ENCODE measurements around the gene MGAT5B. TPM values are rescaled to one million over a fixed set of nuclear protein-coding genes. Genes with fewer than 3 reads are reported as not detected.

MGAT5B gene
- total and polyA plus RNA-seq, 4 donors: 0.28 to 0.67 (median 0.46) TPM

DNA sequence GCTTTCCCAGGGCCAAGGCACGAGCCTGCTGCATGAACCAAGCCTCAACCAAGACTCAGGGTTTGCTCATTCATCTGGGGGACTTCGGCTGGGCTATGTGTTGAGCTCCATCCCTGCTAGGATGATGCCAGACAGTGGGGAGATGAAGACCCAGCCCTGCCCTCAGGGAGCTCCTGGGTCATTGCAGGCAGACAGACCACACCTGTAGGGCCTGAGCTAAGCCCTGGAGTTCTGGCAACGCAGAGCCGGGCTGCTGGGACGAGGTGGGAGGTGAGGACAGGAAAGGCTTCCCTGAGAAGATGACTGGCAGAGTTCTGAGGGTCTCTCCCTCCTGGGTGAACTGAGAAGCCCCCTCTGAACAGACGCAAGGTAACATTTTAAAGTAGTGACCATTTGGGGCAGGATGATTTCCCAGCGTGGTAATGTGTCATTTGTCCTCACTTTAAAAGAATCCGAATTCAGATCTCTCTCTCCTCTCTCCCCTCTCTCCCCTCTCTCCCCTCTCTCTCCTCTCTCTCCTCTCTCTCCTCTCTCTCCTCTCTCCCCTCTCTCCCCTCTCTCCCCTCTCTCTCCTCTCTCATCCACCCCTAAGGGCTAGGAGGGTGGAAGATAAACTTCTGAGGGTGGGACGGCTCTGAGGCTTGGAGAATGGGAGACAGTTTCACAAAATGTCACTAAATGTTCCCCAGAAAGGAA lies 98.4 kb downstream of the MGAT5B start:
- H3K27ac ChIP-seq (ENCODE audit: low read depth in 1 of 2, low read length in 1 of 2): no peak overlapping the region
- no peak overlapping the region for H3K4me3 ChIP-seq
- no peaks in the 10 kb centered on the region for H3K9me3 ChIP-seq (ENCODE audit: control insufficient read depth in 4 of 4, insufficient read depth in 3 of 4, low read length in 3 of 4)
- peaks cover 0 to 15% (median 9%) of the 10 kb centered on the region in 5 donors for H3K4me1 ChIP-seq (ENCODE audit: control insufficient read depth in 5 of 5, insufficient read depth in 5 of 5, low read length in 5 of 5)
- TF ChIP-seq, protein P1, sequence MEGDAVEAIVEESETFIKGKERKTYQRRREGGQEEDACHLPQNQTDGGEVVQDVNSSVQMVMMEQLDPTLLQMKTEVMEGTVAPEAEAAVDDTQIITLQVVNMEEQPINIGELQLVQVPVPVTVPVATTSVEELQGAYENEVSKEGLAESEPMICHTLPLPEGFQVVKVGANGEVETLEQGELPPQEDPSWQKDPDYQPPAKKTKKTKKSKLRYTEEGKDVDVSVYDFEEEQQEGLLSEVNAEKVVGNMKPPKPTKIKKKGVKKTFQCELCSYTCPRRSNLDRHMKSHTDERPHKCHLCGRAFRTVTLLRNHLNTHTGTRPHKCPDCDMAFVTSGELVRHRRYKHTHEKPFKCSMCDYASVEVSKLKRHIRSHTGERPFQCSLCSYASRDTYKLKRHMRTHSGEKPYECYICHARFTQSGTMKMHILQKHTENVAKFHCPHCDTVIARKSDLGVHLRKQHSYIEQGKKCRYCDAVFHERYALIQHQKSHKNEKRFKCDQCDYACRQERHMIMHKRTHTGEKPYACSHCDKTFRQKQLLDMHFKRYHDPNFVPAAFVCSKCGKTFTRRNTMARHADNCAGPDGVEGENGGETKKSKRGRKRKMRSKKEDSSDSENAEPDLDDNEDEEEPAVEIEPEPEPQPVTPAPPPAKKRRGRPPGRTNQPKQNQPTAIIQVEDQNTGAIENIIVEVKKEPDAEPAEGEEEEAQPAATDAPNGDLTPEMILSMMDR (IDR thresholded peaks at IDR 0.05; ENCODE audit: control extremely low read depth, extremely low read depth): no peak
- DNase-seq: no peak
- no peaks in the 10 kb centered on the region for H3K36me3 ChIP-seq (ENCODE audit: control insufficient read depth in 4 of 4, insufficient read depth in 4 of 4, low read length in 4 of 4)
- 82 to 86% methylated on average over 9 of the region's 9 CpGs for WGBS, 2 donors
- H3K27me3 ChIP-seq (ENCODE audit: control insufficient read depth in 3 of 3, insufficient read depth in 3 of 3, low read length in 2 of 3): peaks cover 0 to 27% (median 5%) of the 10 kb centered on the region in 3 donors
- H3K9ac ChIP-seq (ENCODE audit: insufficient read depth in 1 of 2, low read length in 2 of 2): no peak overlapping the region
- no peak for ATAC-seq (ENCODE audit: insufficient read depth, low FRiP score)

GRCh38 chr17:76967762-76968161 lies 99.6 kb downstream of the MGAT5B start:
- H3K9ac ChIP-seq (ENCODE audit: insufficient read depth in 1 of 2, low read length in 2 of 2): no peak overlapping the region
- no peak overlapping the region for H3K27ac ChIP-seq (ENCODE audit: low read depth in 1 of 2, low read length in 1 of 2)
- DNase-seq (no peak), ATAC-seq (ENCODE audit: insufficient read depth, low FRiP score) (no peak)
- H3K9me3 ChIP-seq (ENCODE audit: control insufficient read depth in 4 of 4, insufficient read depth in 3 of 4, low read length in 3 of 4): no peaks in the 10 kb centered on the region
- 93 to 97% methylated on average over 4 of the region's 4 CpGs for WGBS, 2 donors
- no peaks in the 10 kb centered on the region for H3K36me3 ChIP-seq (ENCODE audit: control insufficient read depth in 4 of 4, insufficient read depth in 4 of 4, low read length in 4 of 4)
- TF ChIP-seq, protein P1 (IDR thresholded peaks at IDR 0.05; ENCODE audit: control extremely low read depth, extremely low read depth): no peak
- no peak overlapping the region for H3K4me3 ChIP-seq
- peaks cover 0 to 27% (median 5%) of the 10 kb centered on the region in 3 donors for H3K27me3 ChIP-seq (ENCODE audit: control insufficient read depth in 3 of 3, insufficient read depth in 3 of 3, low read length in 2 of 3)
- peaks cover 0 to 15% (median 9%) of the 10 kb centered on the region in 5 donors for H3K4me1 ChIP-seq (ENCODE audit: control insufficient read depth in 5 of 5, insufficient read depth in 5 of 5, low read length in 5 of 5)

GRCh38 chr17:76968707-76969597 lies 100.7 kb downstream of the MGAT5B start:
- Histone ChIP-seq H3K36me3 (ENCODE audit: control insufficient read depth in 4 of 4, insufficient read depth in 4 of 4, low read length in 4 of 4) (no peaks in the 10 kb centered on the region), H3K9ac (ENCODE audit: insufficient read depth in 1 of 2, low read length in 2 of 2) (peak overlapping the region in 1 of 2 donors; percentile 23), H3K9me3 (ENCODE audit: control insufficient read depth in 4 of 4, insufficient read depth in 3 of 4, low read length in 3 of 4) (no peaks in the 10 kb centered on the region), H3K27ac (ENCODE audit: low read depth in 1 of 2, low read length in 1 of 2) (no peak overlapping the region), H3K4me1 (ENCODE audit: control insufficient read depth in 5 of 5, insufficient read depth in 5 of 5, low read length in 5 of 5) (peaks cover 0 to 15% (median 9%) of the 10 kb centered on the region in 5 donors), H3K4me3 (no peak overlapping the region), H3K27me3 (ENCODE audit: control insufficient read depth in 3 of 3, insufficient read depth in 3 of 3, low read length in 2 of 3) (peaks cover 0 to 27% (median 5%) of the 10 kb centered on the region in 3 donors)
- DNase-seq: peak; percentile 74 to 81 (median 75)
- TF ChIP-seq, protein P1 (IDR thresholded peaks at IDR 0.05; ENCODE audit: control extremely low read depth, extremely low read depth): no peak
- ATAC-seq (ENCODE audit: insufficient read depth, low FRiP score): peak; percentile 62
- WGBS, 2 donors: 7% methylated on average over 44 to 45 of the region's 45 CpGs
